ENCODE data around the gene IL18BP.

DNA sequence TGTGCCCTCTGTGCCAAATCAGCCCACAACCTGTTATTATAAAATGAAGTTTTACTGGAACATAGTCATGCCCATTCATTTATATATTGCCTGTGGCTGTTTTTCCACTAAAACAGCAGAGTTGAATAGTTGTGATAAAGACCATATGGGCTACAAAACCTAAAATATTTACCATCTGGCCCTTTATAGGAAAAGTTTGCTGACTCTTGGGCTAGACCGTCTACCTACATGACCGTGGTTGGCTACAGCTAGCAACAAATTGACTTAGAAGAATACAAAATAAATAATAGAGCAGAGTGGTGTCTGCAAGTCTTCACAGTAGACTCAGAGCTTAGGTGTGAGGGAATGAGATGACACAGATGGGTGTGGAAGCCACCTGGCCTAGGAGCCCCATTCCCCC, 11.2 kb upstream of the IL18BP start:
- TF ChIP-seq ZNF70 (CRISPR knock-in tag; IDR thresholded peaks at IDR 0.05) (no peak), ZFP30 (CRISPR knock-in tag; IDR thresholded peaks at IDR 0.05) (no peak), TOX (CRISPR knock-in tag; IDR thresholded peaks at IDR 0.05; ENCODE audit: borderline replicate concordance) (no peak), BACH2 (CRISPR knock-in tag; IDR thresholded peaks at IDR 0.05; ENCODE audit: borderline replicate concordance) (no peak), OSR1 (CRISPR knock-in tag; IDR thresholded peaks at IDR 0.05) (no peak), SNAI2 (CRISPR knock-in tag; IDR thresholded peaks at IDR 0.05) (no peak), ARNTL (CRISPR knock-in tag; IDR thresholded peaks at IDR 0.05; ENCODE audit: borderline replicate concordance, low read depth) (no peak)
- TF ChIP-seq, protein P1, sequence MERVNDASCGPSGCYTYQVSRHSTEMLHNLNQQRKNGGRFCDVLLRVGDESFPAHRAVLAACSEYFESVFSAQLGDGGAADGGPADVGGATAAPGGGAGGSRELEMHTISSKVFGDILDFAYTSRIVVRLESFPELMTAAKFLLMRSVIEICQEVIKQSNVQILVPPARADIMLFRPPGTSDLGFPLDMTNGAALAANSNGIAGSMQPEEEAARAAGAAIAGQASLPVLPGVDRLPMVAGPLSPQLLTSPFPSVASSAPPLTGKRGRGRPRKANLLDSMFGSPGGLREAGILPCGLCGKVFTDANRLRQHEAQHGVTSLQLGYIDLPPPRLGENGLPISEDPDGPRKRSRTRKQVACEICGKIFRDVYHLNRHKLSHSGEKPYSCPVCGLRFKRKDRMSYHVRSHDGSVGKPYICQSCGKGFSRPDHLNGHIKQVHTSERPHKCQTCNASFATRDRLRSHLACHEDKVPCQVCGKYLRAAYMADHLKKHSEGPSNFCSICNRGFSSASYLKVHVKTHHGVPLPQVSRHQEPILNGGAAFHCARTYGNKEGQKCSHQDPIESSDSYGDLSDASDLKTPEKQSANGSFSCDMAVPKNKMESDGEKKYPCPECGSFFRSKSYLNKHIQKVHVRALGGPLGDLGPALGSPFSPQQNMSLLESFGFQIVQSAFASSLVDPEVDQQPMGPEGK (CRISPR knock-in tag; IDR thresholded peaks at IDR 0.05; ENCODE audit: borderline replicate concordance): no peak
